D721Med (cell line): ENCODE data around the gene SCN8A.

ENCODE experiments used
- DNase-seq: peaks from one replicate; pipeline ENCODE4 v3.0.0; 2011; ENCODE audit warnings: low spot score; ENCODE audit not compliant: insufficient read length
- FAIRE-seq: peaks from 2 replicates; lab custom pipeline; 2011; peaks lifted over from hg19 to GRCh38; lab: Jason Lieb, UNC
- CTCF ChIP-seq: IDR thresholded peaks from 2 replicates; pipeline ENCODE4 v1.5.1; 2012; ENCODE audit warnings: mild to moderate bottlenecking, control low read depth; ENCODE audit not compliant: insufficient read depth; ENCODE audit errors: missing control alignments

Gene SCN8A

GRCh38 chr12:51669271-51669670 lies 78.2 kb downstream of the SCN8A start:
- no peak for TF ChIP-seq CTCF
- FAIRE-seq (no peak), DNase-seq (no peak)

GRCh38 chr12:51669996-51670395 lies 79.0 kb downstream of the SCN8A start:
- no peak for FAIRE-seq
- DNase-seq = no peak
- TF ChIP-seq CTCF = no peak

GRCh38 chr12:51672334-51672733 lies 81.3 kb downstream of the SCN8A start:
- DNase-seq (no peak), FAIRE-seq (no peak)
- TF ChIP-seq CTCF = no peak

- no peak for TF ChIP-seq CTCF
- DNase-seq = no peak
- no peak for FAIRE-seq
Observed at GRCh38 chr12:51675071-51675803, 84.2 kb downstream of the SCN8A start.

GRCh38 chr12:51676875-51677274 lies 85.8 kb downstream of the SCN8A start:
- TF ChIP-seq CTCF = no peak
- no peak for FAIRE-seq

GRCh38 chr12:51677284-51677968 lies 86.4 kb downstream of the SCN8A start:
- FAIRE-seq (no peak), DNase-seq (no peak)
- no peak for TF ChIP-seq CTCF

More at GRCh38 chr12:51676875-51677274, 85.8 kb downstream of the SCN8A start:
- DNase-seq = no peak
